ENCODE data around the gene NXF3. TPM values are rescaled to one million over a fixed set of nuclear protein-coding genes. Genes with fewer than 3 reads are reported as not detected.
A peak's percentile ranks its signal among the peaks of the same experiment; 100 is the strongest.

The NXF3 gene
- total RNA-seq, 1 donor from 2014 or later: not detected

- FAIRE-seq (no peak), DNase-seq (ENCODE audit: low read depth) (peak; percentile 0)
- TF ChIP-seq CTCF (IDR thresholded peaks at IDR 0.05; ENCODE audit: insufficient read depth, low read length, severe bottlenecking): no peak
- Histone ChIP-seq H3K27me3 (ENCODE audit: control insufficient read depth, insufficient read depth, low read length) (no peaks in the 10 kb centered on the region), H3K36me3 (ENCODE audit: control insufficient read depth, insufficient read depth, low read length) (no peaks in the 10 kb centered on the region), H3K4me3 (ENCODE audit: low read depth, low read length) (no peak overlapping the region)
Measured at GRCh38 chrX:103066606-103067005, 26.3 kb downstream of the NXF3 start.

- no peak for TF ChIP-seq CTCF (IDR thresholded peaks at IDR 0.05; ENCODE audit: insufficient read depth, low read length, severe bottlenecking)
- H3K27me3 ChIP-seq (ENCODE audit: control insufficient read depth, insufficient read depth, low read length): no peaks in the 10 kb centered on the region
- H3K36me3 ChIP-seq (ENCODE audit: control insufficient read depth, insufficient read depth, low read length): no peaks in the 10 kb centered on the region
- H3K4me3 ChIP-seq (ENCODE audit: low read depth, low read length): no peak within 1 kb of the TSS
- peak; percentile 0 for DNase-seq (ENCODE audit: low read depth)
- FAIRE-seq: no peak
Measured at GRCh38 chrX:103063918-103064434, 29.0 kb downstream of the NXF3 start, which contains the start of gene BEX1. Gene BEX1 (minus strand): TSS chrX:103064171. CDS start chrX:103063274, 897 bp downstream.

GRCh38 chrX:103063191-103063845, 29.6 kb downstream of the NXF3 start:
- H3K36me3 ChIP-seq (ENCODE audit: control insufficient read depth, insufficient read depth, low read length): no peaks in the 10 kb centered on the region
- TF ChIP-seq CTCF (IDR thresholded peaks at IDR 0.05; ENCODE audit: insufficient read depth, low read length, severe bottlenecking): no peak
- no peak overlapping the region for H3K4me3 ChIP-seq (ENCODE audit: low read depth, low read length)
- peak; percentile 1 for DNase-seq (ENCODE audit: low read depth)
- FAIRE-seq: no peak
- no peaks in the 10 kb centered on the region for H3K27me3 ChIP-seq (ENCODE audit: control insufficient read depth, insufficient read depth, low read length)

GRCh38 chrX:103061486-103061885, 31.5 kb downstream of the NXF3 start:
- DNase-seq (ENCODE audit: low read depth) (peak; percentile 17), FAIRE-seq (no peak)
- Histone ChIP-seq H3K4me3 (ENCODE audit: low read depth, low read length) (no peak overlapping the region), H3K36me3 (ENCODE audit: control insufficient read depth, insufficient read depth, low read length) (no peaks in the 10 kb centered on the region), H3K27me3 (ENCODE audit: control insufficient read depth, insufficient read depth, low read length) (no peaks in the 10 kb centered on the region)
- TF ChIP-seq CTCF (IDR thresholded peaks at IDR 0.05; ENCODE audit: insufficient read depth, low read length, severe bottlenecking): no peak

- no peak for TF ChIP-seq CTCF (IDR thresholded peaks at IDR 0.05; ENCODE audit: insufficient read depth, low read length, severe bottlenecking)
- no peak for FAIRE-seq
- no peaks in the 10 kb centered on the region for H3K36me3 ChIP-seq (ENCODE audit: control insufficient read depth, insufficient read depth, low read length)
- H3K4me3 ChIP-seq (ENCODE audit: low read depth, low read length): no peak overlapping the region
- no peak for DNase-seq (ENCODE audit: low read depth)
- H3K27me3 ChIP-seq (ENCODE audit: control insufficient read depth, insufficient read depth, low read length): no peaks in the 10 kb centered on the region
Measured at GRCh38 chrX:103056902-103057301, 36.0 kb downstream of the NXF3 start.

GRCh38 chrX:103052625-103053024, 40.3 kb downstream of the NXF3 start:
- DNase-seq (ENCODE audit: low read depth) (no peak), FAIRE-seq (no peak)
- Histone ChIP-seq H3K4me3 (ENCODE audit: low read depth, low read length) (no peak overlapping the region), H3K27me3 (ENCODE audit: control insufficient read depth, insufficient read depth, low read length) (no peaks in the 10 kb centered on the region), H3K36me3 (ENCODE audit: control insufficient read depth, insufficient read depth, low read length) (no peaks in the 10 kb centered on the region)
- no peak for TF ChIP-seq CTCF (IDR thresholded peaks at IDR 0.05; ENCODE audit: insufficient read depth, low read length, severe bottlenecking)

Measured in bronchial epithelial cell (primary cell).